Neural cell (in vitro differentiated cells): ENCODE data around the gene MOCS1.

ENCODE experiments used
- CTCF ChIP-seq: fragments of 450-650 bp; IDR thresholded peaks from 2 replicates; pipeline ENCODE4 v1.5.1; 2014; ENCODE audit warnings: antibody characterized with exemption, mild to moderate bottlenecking, moderate library complexity; ENCODE audit not compliant: poor library complexity, severe bottlenecking
- EP300 ChIP-seq: fragments of 450-650 bp; conservative IDR thresholded peaks from 2 replicates; pipeline ENCODE4 v1.6.1; 2014; ENCODE audit warnings: antibody characterized with exemption, mild to moderate bottlenecking, moderate library complexity; ENCODE audit not compliant: poor library complexity, severe bottlenecking
- TAF1 ChIP-seq: IDR thresholded peaks from 2 replicates; pipeline ENCODE4 v1.6.1; 2012; ENCODE audit warnings: low read depth

GRCh38 chr6:39925191-39925930 is 8.9 kb downstream of the MOCS1 start:
- TF ChIP-seq EP300 (no peak), TAF1 (no peak), CTCF (no peak)
